Central memory CD8-positive, alpha-beta T cell (primary cell): Measurements from ENCODE around the gene DPP4.

Source experiments
- ATAC-seq: fragments of 150-1000 bp; cut with Tn5 transposase; replicated peaks from 2 replicates; pipeline ENCODE4 v1.10.0; 2022; ENCODE audit warnings: mild to moderate bottlenecking, moderate FRiP score, moderate number of reproducible peaks; ENCODE audit not compliant: poor library complexity, severe bottlenecking; ENCODE audit errors: extremely low read depth
- DNase-seq, 2 donors: peaks; one replicate each; pipeline ENCODE4 v3.0.0; 2021; ENCODE audit warnings: low spot score in 2 of 2
- H3K27ac Mint-ChIP-seq: one replicate; pipeline ENCODE4 v1.8.0; 2022; ENCODE audit warnings: low read depth, mild to moderate bottlenecking, moderate library complexity, mixed read lengths
- H3K27me3 Mint-ChIP-seq: one replicate; pipeline ENCODE4 v1.8.0; 2022; ENCODE audit warnings: mixed read lengths
- H3K36me3 Mint-ChIP-seq: one replicate; pipeline ENCODE4 v1.8.0; 2022; ENCODE audit warnings: mild to moderate bottlenecking, moderate library complexity, mixed read lengths; ENCODE audit not compliant: insufficient read depth
- H3K4me1 Mint-ChIP-seq: one replicate; pipeline ENCODE4 v1.8.0; 2022; ENCODE audit warnings: mixed read lengths
- H3K4me3 Mint-ChIP-seq: one replicate; pipeline ENCODE4 v1.8.0; 2022; ENCODE audit warnings: mild to moderate bottlenecking, moderate library complexity, mixed read lengths
- H3K9me3 Mint-ChIP-seq: one replicate; pipeline ENCODE4 v1.8.0; 2022; ENCODE audit warnings: mixed read lengths

DPP4 gene

DNA sequence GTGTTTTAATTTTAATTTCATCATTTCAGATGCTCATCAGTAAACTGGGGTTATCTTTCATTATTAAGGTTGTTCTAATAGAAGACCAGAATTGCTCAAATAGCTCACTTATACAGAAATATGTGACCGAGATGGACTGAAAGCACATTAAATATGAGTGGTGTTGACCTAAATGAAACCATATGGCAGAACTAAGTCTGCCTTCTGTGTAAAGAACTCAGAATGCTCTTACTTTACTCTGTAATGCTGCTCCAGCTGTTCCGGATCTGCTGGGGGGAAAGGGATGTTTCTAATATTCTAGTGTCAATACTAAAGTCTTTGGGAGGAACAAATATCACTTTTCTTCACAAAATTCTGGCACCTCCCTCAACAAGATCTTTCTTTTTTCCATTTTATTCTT lies 131.0 kb downstream of the DPP4 start:
- no peak for DNase-seq
- H3K27ac Mint-ChIP-seq = no peak overlapping the region
- ATAC-seq = no peak
- no peaks in the 10 kb centered on the region for H3K4me1 Mint-ChIP-seq
- H3K27me3 Mint-ChIP-seq = peaks cover 12% of the 10 kb centered on the region
- H3K9me3 Mint-ChIP-seq = no peaks in the 10 kb centered on the region
- no peaks in the 10 kb centered on the region for H3K36me3 Mint-ChIP-seq
- no peak overlapping the region for H3K4me3 Mint-ChIP-seq
